H1 (cell line): Measurements from ENCODE around the gene ABI3BP. TPM values are rescaled to one million over a fixed set of nuclear protein-coding genes. Genes with fewer than 3 reads are reported as not detected.

Experiments used
- CTCF ChIA-PET: fragments of 300-600 bp; sonication (Branson Sonifier 250); formaldehyde crosslinking; loops from one replicate; lab custom pipeline; 2021; ENCODE audit not compliant: partially characterized antibody; lab: Charles Lee
- POLR2A ChIA-PET: fragments of 300-600 bp; sonication (Branson Sonifier 250); formaldehyde crosslinking; loops from one replicate; lab custom pipeline; 2021; ENCODE audit warnings: inconsistent platforms; ENCODE audit not compliant: partially characterized antibody; lab: Charles Lee
- DNase-seq, 2 experiments: peaks; one replicate each; pipeline versions ENCODE4 v3.0.0 to v3.0.0-alpha.2; 2010 to 2022; ENCODE audit warnings: low spot score in 2 of 2, low read depth in 1 of 2, mixed read lengths in 1 of 2
- FAIRE-seq: peaks from 2 replicates; lab custom pipeline; 2011; peaks lifted over from hg19 to GRCh38; lab: Jason Lieb, UNC
- H2AFZ ChIP-seq: 2 replicates; pipeline ENCODE4 v1.8.1; 2012; ENCODE audit warnings: low read length, inconsistent platforms
- H2AK5ac ChIP-seq: 2 replicates; pipeline ENCODE4 v1.6.1; 2013; ENCODE audit warnings: low read depth, low read length
- H2BK120ac ChIP-seq: replicated peaks from 2 replicates; pipeline ENCODE3; 2013; ENCODE audit warnings: low read depth, low read length, inconsistent platforms
- H2BK12ac ChIP-seq: 2 replicates; pipeline ENCODE4 v1.6.1; 2013; ENCODE audit warnings: low read depth, low read length
- H2BK15ac ChIP-seq: 2 replicates; pipeline ENCODE4 v1.6.1; 2013; ENCODE audit warnings: low read length
- H2BK20ac ChIP-seq: 2 replicates; pipeline ENCODE4 v1.6.1; 2013; ENCODE audit warnings: low read length
- H2BK5ac ChIP-seq: 2 replicates; pipeline ENCODE4 v1.6.1; 2013; ENCODE audit warnings: low read depth, low read length
- H3K14ac ChIP-seq: 2 replicates; pipeline ENCODE4 v1.6.1; 2013; ENCODE audit warnings: inconsistent platforms; ENCODE audit not compliant: insufficient read length
- H3K18ac ChIP-seq: 2 replicates; pipeline ENCODE4 v1.6.1; 2013; ENCODE audit warnings: low read length; ENCODE audit errors: extremely low read depth
- H3K23ac ChIP-seq: 2 replicates; pipeline ENCODE4 v1.6.1; 2013; ENCODE audit warnings: inconsistent platforms; ENCODE audit not compliant: insufficient read length
- H3K23me2 ChIP-seq: 2 replicates; pipeline ENCODE4 v1.6.1; 2013; ENCODE audit warnings: low read depth, low read length
- H3K27ac ChIP-seq: 2 replicates; pipeline ENCODE4 v1.6.1; 2011; ENCODE audit warnings: low read depth, low read length, inconsistent platforms
- H3K27me3 ChIP-seq, 4 experiments: replicated peaks in 1 of 4; 1 replicate in 1 of 4; 2 replicates in 3 of 4; pipeline versions ENCODE4 v1.6.1 to v1.8.1; 2011 to 2013; ENCODE audit warnings: low read length in 3 of 4, mild to moderate bottlenecking in 3 of 4, inconsistent platforms in 2 of 4, mixed read lengths in 2 of 4, moderate library complexity in 1 of 4; ENCODE audit not compliant: control insufficient read depth in 3 of 4, insufficient read depth in 3 of 4; ENCODE audit errors: extremely low read depth in 1 of 4
- H3K36me3 ChIP-seq, 4 experiments: 2 replicates each; pipeline versions ENCODE4 v1.6.1 to v1.8.1; 2011 to 2013; ENCODE audit warnings: mild to moderate bottlenecking in 4 of 4, low read length in 3 of 4, moderate library complexity in 2 of 4, control low read depth in 1 of 4, inconsistent platforms in 1 of 4; ENCODE audit not compliant: insufficient read depth in 4 of 4, control insufficient read depth in 2 of 4
- H3K4ac ChIP-seq: replicated peaks from 2 replicates; pipeline ENCODE3; 2013; ENCODE audit warnings: low read length, low read depth, mixed read lengths, inconsistent platforms; ENCODE audit not compliant: insufficient read length
- H3K4me1 ChIP-seq, 4 experiments: replicated peaks in 1 of 4; 1 replicate in 1 of 4; 2 replicates in 3 of 4; pipeline versions ENCODE4 v1.6.1 to v1.8.1; 2011 to 2013; ENCODE audit warnings: low read length in 3 of 4, inconsistent platforms in 2 of 4, mixed read lengths in 1 of 4; ENCODE audit not compliant: insufficient read depth in 4 of 4, control insufficient read depth in 3 of 4
- H3K4me2 ChIP-seq, 2 experiments: 2 replicates each; pipeline versions ENCODE4 v1.6.1 to v1.8.1; 2011 to 2013; ENCODE audit warnings: low read depth in 2 of 2, low read length in 2 of 2, control low read depth in 1 of 2, inconsistent platforms in 1 of 2, mild to moderate bottlenecking in 1 of 2; ENCODE audit not compliant: insufficient read depth in 1 of 2
- H3K4me3 ChIP-seq, 4 experiments: fragments of 200-600, 300-600 bp in 1 of 4; sonication (generic), shearing (Covaris generic), sonication (Bioruptor Twin) in 1 of 4; 2 replicates each; pipeline versions ENCODE4 v1.5.1 to v1.8.1; 2011 to 2016; ENCODE audit warnings: low read length in 4 of 4, low read depth in 3 of 4, control low read depth in 2 of 4, inconsistent platforms in 2 of 4, mild to moderate bottlenecking in 2 of 4, mixed read lengths in 1 of 4, moderate library complexity in 1 of 4; ENCODE audit not compliant: insufficient read depth in 2 of 4; ENCODE audit errors: extremely low read depth in 1 of 4
- H3K56ac ChIP-seq: replicated peaks from 2 replicates; pipeline ENCODE3; 2013; ENCODE audit warnings: low read depth, mild to moderate bottlenecking, mixed read lengths, low read length, inconsistent platforms; ENCODE audit not compliant: insufficient read length
- H3K79me1 ChIP-seq: 2 replicates; pipeline ENCODE4 v1.6.1; 2013; ENCODE audit warnings: low read depth, low read length, control low read depth
- H3K79me2 ChIP-seq, 2 experiments: 2 replicates each; pipeline versions ENCODE4 v1.6.1 to v1.8.1; 2012 to 2013; ENCODE audit warnings: low read length in 2 of 2, mild to moderate bottlenecking in 2 of 2, inconsistent platforms in 1 of 2; ENCODE audit not compliant: insufficient read depth in 2 of 2, control insufficient read depth in 1 of 2
- H3K9ac ChIP-seq, 4 experiments: replicated peaks in 1 of 4; 1 replicate in 1 of 4; 2 replicates in 3 of 4; pipeline versions ENCODE4 v1.6.1 to v1.8.1; 2011 to 2013; ENCODE audit warnings: low read depth in 3 of 4, low read length in 3 of 4, control low read depth in 2 of 4, mild to moderate bottlenecking in 2 of 4, moderate library complexity in 2 of 4, inconsistent platforms in 1 of 4; ENCODE audit errors: extremely low read depth in 1 of 4
- H3K9me3 ChIP-seq, 2 experiments: 2 replicates each; pipeline versions ENCODE4 v1.6.1 to v1.8.1; 2012 to 2013; ENCODE audit warnings: mild to moderate bottlenecking in 2 of 2, moderate library complexity in 2 of 2, control low read depth in 1 of 2, inconsistent platforms in 1 of 2, low read depth in 1 of 2, low read length in 1 of 2, mixed read lengths in 1 of 2; ENCODE audit not compliant: insufficient read depth in 2 of 2
- H4K20me1 ChIP-seq, 2 experiments: replicated peaks in 1 of 2; 2 replicates each; pipeline versions ENCODE3 to v1.8.1; 2011 to 2013; ENCODE audit warnings: inconsistent platforms in 2 of 2, low read length in 2 of 2, mild to moderate bottlenecking in 1 of 2; ENCODE audit not compliant: insufficient read depth in 2 of 2, control insufficient read depth in 1 of 2
- H4K5ac ChIP-seq: 2 replicates; pipeline ENCODE4 v1.6.1; 2013; ENCODE audit warnings: low read length, low read depth, mixed read lengths, inconsistent platforms; ENCODE audit not compliant: insufficient read length
- H4K8ac ChIP-seq: 2 replicates; pipeline ENCODE4 v1.8.0; 2013; ENCODE audit warnings: mild to moderate bottlenecking, moderate library complexity, low read length, inconsistent platforms; ENCODE audit not compliant: insufficient read depth; ENCODE audit errors: extremely low read depth
- H4K91ac ChIP-seq: replicated peaks from 2 replicates; pipeline ENCODE3; 2013; ENCODE audit warnings: low read length, mixed read lengths, inconsistent platforms; ENCODE audit not compliant: insufficient read length
- BACH1 ChIP-seq: IDR thresholded peaks from 2 replicates; pipeline ENCODE4 v1.6.1; 2012; ENCODE audit warnings: low read length, improper control_type of control experiment
- CBX8 ChIP-seq: fragments of 300-800, 300-1000 bp; sonication (generic); IDR thresholded peaks from 2 replicates; pipeline ENCODE4 v1.7.1; 2016; ENCODE audit warnings: low read depth, low read length, borderline replicate concordance
- CTBP2 ChIP-seq: IDR thresholded peaks from 2 replicates; pipeline ENCODE4 v1.7.0; 2011; ENCODE audit warnings: borderline replicate concordance, mild to moderate bottlenecking, moderate library complexity, mixed read lengths, low read length; ENCODE audit not compliant: insufficient read depth, insufficient read length
- GABPA ChIP-seq: IDR thresholded peaks from 2 replicates; pipeline ENCODE4 v1.6.1; 2011; ENCODE audit warnings: mild to moderate bottlenecking, low read length, moderate library complexity, borderline replicate concordance; ENCODE audit not compliant: insufficient read depth
- HDAC6 ChIP-seq: IDR thresholded peaks from one replicate; pipeline ENCODE4 v1.7.1; 2012; ENCODE audit warnings: low read depth, mild to moderate bottlenecking, inconsistent platforms, low read length, moderate library complexity
- MAFK ChIP-seq: IDR thresholded peaks from 2 replicates; pipeline ENCODE4 v1.6.1; 2012; ENCODE audit warnings: low read depth, mild to moderate bottlenecking, improper control_type of control experiment, low read length
- NRF1 ChIP-seq: IDR thresholded peaks from 2 replicates; pipeline ENCODE4 v1.6.1; 2011; ENCODE audit warnings: mild to moderate bottlenecking, low read depth, low read length, improper control_type of control experiment
- RBBP5 ChIP-seq: IDR thresholded peaks from 2 replicates; pipeline ENCODE4 v1.7.1; 2012; ENCODE audit warnings: low read depth, mild to moderate bottlenecking, inconsistent platforms, low read length, moderate library complexity, borderline replicate concordance
- RFX5 ChIP-seq: IDR thresholded peaks from 2 replicates; pipeline ENCODE4 v1.6.1; 2011; ENCODE audit warnings: low read depth, low read length, improper control_type of control experiment, borderline replicate concordance
- SIX5 ChIP-seq: IDR thresholded peaks from 2 replicates; pipeline ENCODE4 v1.6.1; 2011; ENCODE audit warnings: mild to moderate bottlenecking, low read depth, low read length
- TBP ChIP-seq: IDR thresholded peaks from 2 replicates; pipeline ENCODE4 v1.6.1; 2011; ENCODE audit warnings: low read depth, low read length, improper control_type of control experiment
- TCF12 ChIP-seq: IDR thresholded peaks from 2 replicates; pipeline ENCODE4 v1.6.1; 2011; ENCODE audit warnings: low read depth, mild to moderate bottlenecking, low read length
- ZNF274 ChIP-seq: IDR thresholded peaks from 2 replicates; pipeline ENCODE4 v1.7.0; 2012; ENCODE audit warnings: low read length, borderline replicate concordance; ENCODE audit errors: extremely low read depth
- WGBS, 2 experiments: shearing (Covaris generic) in 1 of 2; methylation state at CpG; one replicate each; pipeline versions ENCODE4 v1.1.6 to v1.1.7; 2013 to 2015; ENCODE audit warnings: low lambda C conversion rate in 2 of 2, mixed read lengths in 2 of 2, inconsistent platforms in 1 of 2, low coverage in 1 of 2, missing lambda C conversion rate in 1 of 2; ENCODE audit not compliant: insufficient replicate concordance in 2 of 2, insufficient coverage in 1 of 2, insufficient read length in 1 of 2; ENCODE audit errors: extremely low coverage in 1 of 2, missing lambda C conversion rate in 1 of 2; 5-methylcytosine and 5-hydroxymethylcytosine counted together
- polyA plus RNA-seq, 7 experiments: library from polyadenylated mRNA; depleted of rRNA in 3 of 7; stranded (reverse) in 5 of 7; unstranded in 2 of 7; fragments of >200 nt in 5 of 7; fragments of 200-250 nt in 2 of 7; gene quantifications; 1 replicate in 5 of 7; 2 replicates in 1 of 7; 4 replicates in 1 of 7; pipeline versions ENCODE4 v1.2.1 to v1.2.3, GENCODE V29; 2011 to 2013; ENCODE audit warnings: missing spikeins in 2 of 7, mixed read lengths in 2 of 7
- total RNA-seq: library from RNA; stranded (reverse); fragmentation: NEBNext Ultra II Directional; extraction: Animal tissue kit (Norgen Biotek cat#: 25700); gene quantifications from 2 replicates; pipeline ENCODE4 v1.2.1, GENCODE V29; 2021

Gene ABI3BP
- total and polyA plus RNA-seq, 2 of the 8 experiments (the other 6 are each of a cell fraction or from before 2014, with no cell fraction given): 0.08 to 0.32 TPM

GRCh38 chr3:100730524-100730923 lies 262.7 kb downstream of the ABI3BP start:
- no peak overlapping the region for H2BK120ac ChIP-seq
- no peak for TF ChIP-seq TBP
- no peak for TF ChIP-seq ZNF274
- no peak for TF ChIP-seq TCF12
- no peak for TF ChIP-seq MAFK
- no peak for TF ChIP-seq SIX5
- TF ChIP-seq NRF1: no peak
- TF ChIP-seq RFX5: no peak
- no peak for TF ChIP-seq BACH1
- no peak for TF ChIP-seq CTBP2
- TF ChIP-seq HDAC6: no peak
- no peak for TF ChIP-seq GABPA
- no peak for TF ChIP-seq CBX8
- no peak for TF ChIP-seq RBBP5
- TF ChIP-seq, all 59 proteins: peak for 0
- no peak overlapping the region for H3K23ac ChIP-seq
- H3K9ac ChIP-seq: no peak overlapping the region
- H4K91ac ChIP-seq: no peak overlapping the region
- H3K18ac ChIP-seq: no peak overlapping the region
- no peak overlapping the region for H2AK5ac ChIP-seq
- no peak overlapping the region for H2BK5ac ChIP-seq
- H3K27me3 ChIP-seq: no peaks in the 10 kb centered on the region
- H3K9me3 ChIP-seq: no peaks in the 10 kb centered on the region
- no peak overlapping the region for H3K4ac ChIP-seq
- no peak overlapping the region for H2BK15ac ChIP-seq
- H3K36me3 ChIP-seq: peaks cover 2 to 46% (median 11%) of the 10 kb centered on the region in 4 experiments; a peak in 7 of 8 replicates
- H3K23me2 ChIP-seq: no peaks in the 10 kb centered on the region
- peaks cover 0 to 8% (median 5%) of the 10 kb centered on the region in 4 experiments; a peak in 3 of 7 replicates for H3K4me1 ChIP-seq
- no peak overlapping the region for H4K8ac ChIP-seq
- H2BK20ac ChIP-seq: no peak overlapping the region
- H3K27ac ChIP-seq: no peak overlapping the region
- H3K4me2 ChIP-seq: no peak overlapping the region
- peaks cover 2 to 4% of the 10 kb centered on the region in 2 experiments for H4K20me1 ChIP-seq
- H3K14ac ChIP-seq: no peak overlapping the region
- FAIRE-seq: no peak
- CTCF ChIA-PET: interaction anchor here (0.9 to 1.5 kb wide), 3 partner anchors 20 to 46 kb away, joined by 3 to 5 read pairs (median 4); no protein-coding TSS in a partner anchor
- no peak for DNase-seq
- no peak overlapping the region for H2BK12ac ChIP-seq
- H4K5ac ChIP-seq: no peak overlapping the region
- no peak overlapping the region for H3K4me3 ChIP-seq
- no peaks in the 10 kb centered on the region for H3K79me1 ChIP-seq
- H3K79me2 ChIP-seq: peaks cover 0 to 39% of the 10 kb centered on the region in 2 experiments; a peak in 2 of 4 replicates
- H3K56ac ChIP-seq: no peak overlapping the region
- WGBS, 2 experiments: 73% methylated on average over 3 of the region's 3 CpGs; no CpG with 5 or more reads in 1 of the 2 experiments
- no peak overlapping the region for H2AFZ ChIP-seq
- POLR2A ChIA-PET: interaction anchor here (1.1 kb wide), 1 partner anchor 15 kb away, joined by 3 read pairs; no protein-coding TSS in a partner anchor
